ENCODE measurements around the gene ZNF24.
A peak's percentile ranks its signal among the peaks of the same experiment; 100 is the strongest.

Gene ZNF24

GRCh38 chr18:35290094-35290735 is 54.0 kb downstream of the ZNF24 start, which contains the start of gene ZSCAN30:
Gene ZSCAN30 (minus strand): TSS chr18:35290229. CDS start chr18:35264352, 25,877 bp downstream.
- peak; percentile 93 to 95 for DNase-seq

DNA sequence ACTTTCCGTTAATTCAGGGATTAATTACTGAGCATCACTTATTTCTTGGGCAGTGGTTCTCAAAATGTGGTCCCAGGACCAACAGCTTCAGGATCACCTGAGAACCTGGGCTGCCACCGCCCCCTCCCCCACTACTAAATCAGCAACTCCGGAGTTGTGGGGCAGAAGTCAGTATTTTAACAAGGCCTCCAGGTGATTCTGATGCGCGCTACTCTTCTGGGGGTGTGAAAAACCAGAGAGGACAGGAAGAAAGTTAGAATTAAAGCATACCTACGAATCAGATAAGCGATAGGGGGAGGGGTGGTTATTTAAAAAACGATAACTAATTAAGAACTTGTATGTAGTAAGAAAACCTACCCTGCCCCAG is 54.5 kb downstream of the ZNF24 start:
- peak in 1 of 2 donors; percentile 18 for DNase-seq

GRCh38 chr18:35289293-35289692 is 54.9 kb downstream of the ZNF24 start:
- DNase-seq: no peak

DNA sequence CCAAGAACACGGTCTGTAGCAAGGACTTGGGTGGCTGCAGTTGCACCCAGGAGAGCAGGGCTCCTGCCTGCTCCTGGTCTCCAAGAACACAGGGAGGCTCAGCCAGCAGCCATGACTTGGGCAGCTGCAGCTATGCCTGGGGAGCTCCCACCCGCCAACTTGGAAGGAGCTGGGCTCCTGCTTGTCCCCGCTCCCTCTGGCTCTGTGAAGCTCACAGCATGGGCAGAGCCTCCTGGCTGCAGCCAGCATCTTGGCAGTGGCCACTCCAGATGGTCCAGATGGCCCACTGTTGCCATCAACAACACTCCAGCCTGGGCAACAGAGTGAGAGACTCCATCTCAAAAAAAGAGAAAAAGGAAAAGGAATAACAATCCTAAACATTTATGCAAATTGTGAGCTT is 59.4 kb downstream of the ZNF24 start:
- DNase-seq: no peak

DNA sequence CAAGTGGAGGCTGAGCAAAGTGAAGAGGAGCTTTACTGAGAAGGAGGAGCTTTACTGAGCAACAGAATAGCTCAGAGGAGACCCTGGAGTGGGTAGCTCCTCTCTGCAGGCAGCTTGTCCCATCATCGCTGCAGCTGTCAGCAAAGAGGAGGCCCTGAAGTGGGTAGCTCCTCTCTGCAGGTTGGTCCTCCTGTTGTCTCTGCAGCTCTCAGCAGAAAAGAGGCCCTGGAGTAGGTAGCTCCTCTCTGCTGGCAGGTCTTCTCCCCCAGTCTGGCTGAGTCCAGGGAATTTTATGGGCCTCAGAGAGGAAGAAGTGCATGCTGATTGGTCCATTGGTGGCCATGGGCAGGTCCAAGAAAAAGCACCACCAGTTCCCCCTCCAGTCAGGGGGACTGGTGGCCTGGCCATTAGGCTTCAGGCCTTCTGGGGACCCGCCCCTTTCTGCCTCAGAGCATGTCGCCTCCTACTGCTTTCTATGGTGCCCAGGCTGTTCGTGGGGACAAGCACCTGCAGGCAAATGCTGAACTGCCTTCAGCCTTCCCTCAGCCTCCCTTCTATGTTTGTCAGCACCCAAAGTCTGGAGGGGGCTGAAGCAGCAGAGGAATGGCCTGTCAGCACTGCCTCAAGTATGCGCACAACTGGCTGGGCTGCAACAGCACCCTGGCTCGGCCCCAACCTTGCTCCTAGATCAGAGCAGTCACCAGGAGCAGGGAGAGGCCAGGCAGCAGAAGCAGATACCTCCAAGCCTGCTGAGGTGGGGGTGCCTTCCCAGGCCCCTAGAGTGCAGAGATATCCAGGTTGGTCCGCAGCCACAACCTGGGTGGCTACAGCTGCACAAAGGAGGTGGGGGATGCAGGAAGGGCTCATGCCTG is 60.1 kb downstream of the ZNF24 start:
- DNase-seq: no peak

DNA sequence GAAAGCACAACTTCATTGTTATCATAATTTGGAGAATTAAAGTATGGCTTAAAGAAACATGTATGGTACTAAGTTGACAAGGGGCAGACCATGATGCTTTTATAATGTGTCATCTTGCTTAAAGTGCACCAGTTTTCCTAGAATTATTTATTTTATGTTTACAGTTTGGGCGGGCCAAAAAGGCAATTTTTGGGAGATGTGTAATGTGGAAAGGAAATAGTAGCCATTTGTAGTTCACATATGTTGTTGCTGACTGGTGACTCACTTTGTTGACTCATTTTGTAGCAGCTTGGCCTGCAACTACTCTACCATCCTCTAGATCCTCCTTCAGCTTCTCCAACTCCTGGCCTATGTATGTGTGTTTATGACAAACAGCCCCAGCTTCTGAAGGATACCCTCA is 61.9 kb downstream of the ZNF24 start:
- no peak for DNase-seq

Measured in stimulated activated CD4-positive, alpha-beta T cell treated with anti-CD3 and anti-CD28 coated beads, Interleukin-2, amount 100 ng/mL, for 48 hours (primary cell).